DMS153 treated with DMSO at 0.1 percent for 48 hours (cell line): ENCODE measurements around the gene NKAIN2.
"Not testable (repeated sequence)": the region's sequence is repeated elsewhere in the genome, so short reads cannot be mapped to it uniquely, and the experiment has no call there.

ENCODE experiments used
- DNase-seq: peaks from one replicate; lab custom pipeline; 2025; ENCODE audit not compliant: unreplicated experiment; lab: John Stamatoyannopoulos, UW

NKAIN2 gene

DNA sequence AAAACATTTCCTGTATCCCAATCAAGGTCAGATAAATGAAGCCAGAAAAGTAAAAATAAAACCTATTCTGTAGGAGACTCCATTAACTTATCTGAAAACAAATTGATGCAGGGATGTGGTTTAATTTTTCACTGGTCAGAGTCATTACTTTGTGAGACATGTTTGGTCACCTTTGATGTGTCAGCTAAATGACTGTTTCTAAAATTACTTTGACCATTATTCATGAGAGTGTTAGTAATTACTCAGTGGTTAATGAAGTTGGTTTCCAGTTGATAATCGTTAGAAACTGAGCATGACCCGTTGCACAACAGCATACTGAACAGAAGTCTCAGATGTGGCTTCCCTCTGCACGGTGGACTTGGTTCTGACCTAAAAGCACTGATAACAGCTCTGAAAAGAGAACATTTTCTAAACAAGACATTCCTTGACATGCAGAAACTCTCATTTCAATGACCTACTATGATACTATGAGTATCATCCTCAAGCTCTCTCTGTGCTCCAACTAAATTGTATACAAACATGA is 748.1 kb downstream of the NKAIN2 start:
- DNase-seq: no peak

DNA sequence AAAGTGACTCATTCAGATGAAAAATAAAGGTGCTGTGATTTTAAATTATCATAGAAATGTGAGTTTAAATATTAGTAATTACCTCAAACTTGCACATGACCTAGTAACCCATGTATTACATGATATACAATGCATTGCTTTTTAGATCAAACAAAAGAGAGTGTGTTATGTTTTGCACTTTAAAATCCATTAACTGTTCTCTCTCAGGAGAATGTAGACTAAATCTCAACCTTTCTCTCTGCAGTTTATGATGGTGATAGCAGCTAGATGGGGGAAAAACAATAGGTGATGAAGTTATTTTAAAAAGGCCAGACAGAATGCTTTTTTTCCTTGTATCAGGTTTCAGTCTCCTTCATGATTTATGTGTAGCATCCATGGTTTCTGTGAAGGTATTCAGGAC is 754.2 kb downstream of the NKAIN2 start:
- no peak for DNase-seq

DNA sequence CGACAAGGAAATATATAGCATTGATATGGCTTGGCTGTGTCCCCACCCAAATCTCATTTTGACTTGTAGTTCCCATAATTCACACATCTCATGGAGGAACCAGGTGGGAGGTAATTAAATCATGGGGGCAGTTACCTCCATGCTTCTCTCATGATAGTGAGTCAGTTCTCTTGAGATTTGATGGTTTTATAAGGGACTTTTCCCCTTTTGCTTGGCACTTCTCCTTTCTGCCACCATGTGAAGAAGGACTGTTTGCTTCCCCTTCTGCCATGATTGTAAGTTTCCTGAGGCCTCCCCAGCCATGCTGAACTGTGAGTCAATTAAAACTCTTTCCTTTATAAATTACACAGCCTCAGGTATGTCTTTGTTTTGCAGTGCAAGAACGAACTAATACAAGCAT is 756.4 kb downstream of the NKAIN2 start:
- not testable (repeated sequence) for DNase-seq

DNA sequence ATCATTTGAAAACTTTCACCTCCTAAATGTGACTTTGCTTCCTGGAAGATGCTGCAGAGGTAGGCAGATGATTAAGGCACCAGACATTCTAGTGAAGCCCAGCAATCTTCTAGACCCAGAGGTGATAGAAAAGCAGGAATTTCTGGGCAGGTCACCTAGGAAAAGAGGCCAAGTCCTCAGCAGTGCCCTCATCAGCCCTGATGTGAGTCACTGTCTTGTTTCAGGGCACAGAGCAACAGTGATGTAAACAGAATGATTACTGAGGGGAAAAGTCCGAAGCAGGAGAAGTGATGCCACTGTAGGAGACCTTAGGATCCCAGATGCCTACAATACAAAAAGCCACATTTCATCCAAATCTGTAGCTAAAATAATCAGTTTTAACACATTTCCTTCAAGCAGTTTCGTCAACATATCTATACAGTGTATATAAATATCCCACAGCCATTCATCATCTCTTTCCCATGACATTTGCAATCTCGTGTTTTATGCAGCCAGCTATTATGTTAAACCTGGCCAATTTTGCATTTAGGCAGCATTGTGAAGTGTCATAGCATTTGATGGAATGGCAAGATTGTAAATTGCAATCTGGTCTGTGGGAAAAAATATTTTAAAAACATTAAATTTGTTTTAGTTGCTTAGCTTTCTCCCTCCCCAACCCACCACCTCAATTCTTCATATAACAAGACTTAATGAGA is 757.4 kb downstream of the NKAIN2 start:
- no peak for DNase-seq

GRCh38 chr6:124561635-124562130 is 758.0 kb downstream of the NKAIN2 start:
- no peak for DNase-seq

DNA sequence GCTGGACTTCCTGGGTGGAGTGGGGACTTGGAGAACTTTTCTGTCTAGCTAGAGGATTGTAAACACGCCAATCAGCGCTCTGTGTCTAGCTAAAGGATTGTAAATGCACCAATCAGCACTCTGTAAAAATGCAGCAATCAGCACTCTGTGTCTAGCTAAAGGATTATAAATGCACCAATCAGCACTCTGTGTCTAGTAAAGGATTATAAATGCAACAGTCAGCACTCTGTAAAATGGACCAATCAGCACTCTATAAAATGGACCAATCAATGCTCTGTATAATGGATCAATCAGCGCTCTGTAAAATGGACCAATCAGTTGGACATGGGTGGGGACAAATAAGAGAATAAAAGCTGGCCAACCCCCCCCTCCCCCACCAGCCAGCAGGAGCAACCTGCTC is 760.5 kb downstream of the NKAIN2 start:
- not testable (repeated sequence) for DNase-seq

- no peak for DNase-seq
Observed at GRCh38 chr6:124567401-124567800, 763.7 kb downstream of the NKAIN2 start.

GRCh38 chr6:124573953-124574352 is 770.3 kb downstream of the NKAIN2 start:
- no peak for DNase-seq

- DNase-seq: no peak
Observed at GRCh38 chr6:124577734-124578281, 774.1 kb downstream of the NKAIN2 start.

DNA sequence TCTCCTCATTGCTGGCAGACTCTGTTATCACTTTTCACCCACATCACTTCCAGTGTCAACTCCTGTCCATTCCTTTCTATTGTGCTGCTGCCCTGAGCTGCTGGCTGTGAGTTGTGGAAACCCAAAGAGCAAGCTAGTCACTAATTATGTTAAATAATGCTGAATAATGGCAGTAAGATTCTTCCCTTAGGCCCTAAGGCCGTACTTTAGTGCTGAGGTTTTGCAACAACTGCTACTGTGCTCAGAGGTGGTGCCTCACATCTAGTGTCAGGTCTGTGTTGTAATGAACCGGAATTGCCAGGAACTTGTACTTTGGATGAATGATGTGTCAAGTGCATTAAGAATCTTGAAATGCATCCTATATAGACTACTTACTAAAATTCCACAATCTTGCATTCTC is 786.3 kb downstream of the NKAIN2 start:
- no peak for DNase-seq

GRCh38 chr6:124599656-124600055 is 796.0 kb downstream of the NKAIN2 start:
- no peak for DNase-seq

DNA sequence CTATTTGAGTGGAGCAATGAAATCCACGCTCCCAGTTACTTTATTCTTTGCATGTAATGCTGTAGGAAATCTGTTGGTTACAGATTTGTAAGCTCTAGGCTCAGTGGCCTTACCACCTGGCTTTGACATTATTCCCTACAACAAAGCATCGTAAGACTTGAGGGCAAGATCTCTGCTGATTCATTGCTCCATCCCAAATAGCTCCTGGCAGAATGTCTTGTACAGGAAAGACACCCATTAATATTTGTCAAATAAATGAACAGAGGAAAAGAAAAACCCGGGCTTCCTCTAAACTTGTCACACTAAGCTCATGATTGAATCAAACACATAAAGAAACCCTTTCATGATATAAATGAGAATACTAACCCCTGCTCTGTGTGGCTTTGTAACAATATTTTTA is 801.1 kb downstream of the NKAIN2 start:
- no peak for DNase-seq

DNA sequence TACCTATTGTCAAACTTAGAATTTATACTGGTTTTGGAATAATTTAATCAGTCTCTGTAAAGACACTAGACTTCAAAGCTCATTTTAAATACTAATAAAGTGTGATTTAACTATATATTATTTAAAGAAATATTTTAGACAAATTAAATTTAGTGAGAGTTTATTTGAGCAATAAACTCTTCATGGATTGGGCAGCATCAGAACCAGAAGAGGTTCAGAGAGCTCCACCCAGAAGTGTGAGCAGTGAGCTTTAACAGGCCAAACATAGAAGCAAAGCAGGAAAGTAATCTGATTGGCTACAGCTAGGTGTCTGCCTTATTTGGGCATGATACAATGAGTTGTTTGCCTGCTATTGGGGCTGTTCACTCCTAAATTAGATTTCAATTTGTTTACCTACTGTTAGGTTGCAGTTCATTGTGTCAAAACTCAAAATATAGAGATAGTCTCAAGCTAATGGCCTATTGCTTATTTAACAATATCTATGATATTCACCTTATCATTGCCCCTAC is 803.5 kb downstream of the NKAIN2 start:
- DNase-seq: no peak

DNA sequence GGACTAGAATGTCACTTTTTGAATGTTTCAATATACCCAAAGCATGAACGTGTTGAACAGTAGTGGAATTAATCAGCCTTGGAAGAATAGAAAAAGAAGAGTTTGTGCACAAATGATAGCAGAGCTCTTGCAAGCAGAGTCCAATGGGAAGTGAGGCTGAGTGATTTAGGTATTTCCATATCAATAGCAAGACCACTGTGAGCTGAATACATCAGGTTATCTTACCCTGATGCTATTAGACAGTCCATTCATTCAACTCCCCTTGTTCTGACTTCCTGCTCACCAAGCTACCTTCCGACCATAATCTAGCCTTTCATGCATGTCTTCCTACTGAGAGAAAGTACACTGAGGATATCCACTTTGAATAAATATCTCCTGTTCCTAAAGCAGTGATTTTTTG is 809.4 kb downstream of the NKAIN2 start:
- no peak for DNase-seq

- no peak for DNase-seq
Observed at GRCh38 chr6:124622351-124622750, 818.7 kb downstream of the NKAIN2 start.

DNA sequence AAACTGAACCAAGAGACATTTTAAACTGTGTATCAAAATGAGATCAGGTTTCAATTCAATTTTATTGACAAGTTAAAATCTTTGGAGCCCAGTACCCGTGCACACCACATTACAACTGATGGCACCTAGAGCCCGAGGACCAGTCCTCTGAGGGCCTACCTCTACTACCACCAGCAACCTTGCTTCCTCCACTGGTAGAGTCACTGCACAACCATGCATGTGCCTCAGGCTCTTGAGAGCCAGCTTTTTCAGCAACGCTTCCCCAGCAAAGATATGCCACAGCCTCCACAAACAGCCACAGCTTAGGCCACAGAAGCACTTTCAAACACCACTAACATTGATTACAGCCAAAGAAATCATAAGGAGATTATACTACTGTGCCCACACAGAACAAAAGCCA is 830.0 kb downstream of the NKAIN2 start:
- DNase-seq: no peak

DNA sequence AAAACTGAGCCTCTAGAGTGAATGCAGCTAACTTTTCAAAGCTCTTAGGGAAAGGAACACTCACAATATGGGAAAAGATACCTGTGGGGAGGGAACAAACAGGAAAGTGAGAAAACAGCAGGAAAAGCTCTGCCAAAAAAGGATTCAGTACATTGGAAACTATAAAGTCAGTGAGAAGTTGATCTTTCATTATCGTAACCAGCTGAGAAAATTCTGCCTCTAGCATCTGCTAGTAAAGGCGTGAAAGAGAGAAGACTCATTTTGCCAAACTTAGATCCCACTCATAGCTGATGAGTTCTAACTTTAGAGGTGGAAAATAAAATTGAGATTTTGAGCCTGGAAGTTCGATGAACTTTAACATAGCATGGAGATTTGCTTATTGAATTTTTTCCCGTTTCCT is 836.8 kb downstream of the NKAIN2 start:
- DNase-seq: no peak

DNA sequence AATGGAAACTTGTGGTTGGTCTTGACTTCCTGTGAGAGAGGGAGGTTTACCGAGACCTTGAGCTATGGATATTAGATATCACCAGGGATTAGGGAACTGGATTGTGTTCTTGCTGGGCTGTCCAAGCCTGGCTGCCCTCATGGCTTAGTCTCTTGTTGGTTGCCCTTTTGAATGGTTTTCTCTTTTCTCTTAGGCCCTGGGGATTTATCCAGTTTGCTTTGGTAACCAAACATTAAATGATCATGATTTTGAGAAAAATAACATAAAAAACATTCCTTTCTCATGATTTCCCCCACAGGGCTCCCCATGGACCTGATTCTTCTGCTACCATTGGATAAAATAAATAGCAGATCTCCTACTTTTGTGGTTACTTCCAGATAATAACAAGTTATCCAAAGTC is 852.2 kb downstream of the NKAIN2 start:
- DNase-seq: no peak

DNA sequence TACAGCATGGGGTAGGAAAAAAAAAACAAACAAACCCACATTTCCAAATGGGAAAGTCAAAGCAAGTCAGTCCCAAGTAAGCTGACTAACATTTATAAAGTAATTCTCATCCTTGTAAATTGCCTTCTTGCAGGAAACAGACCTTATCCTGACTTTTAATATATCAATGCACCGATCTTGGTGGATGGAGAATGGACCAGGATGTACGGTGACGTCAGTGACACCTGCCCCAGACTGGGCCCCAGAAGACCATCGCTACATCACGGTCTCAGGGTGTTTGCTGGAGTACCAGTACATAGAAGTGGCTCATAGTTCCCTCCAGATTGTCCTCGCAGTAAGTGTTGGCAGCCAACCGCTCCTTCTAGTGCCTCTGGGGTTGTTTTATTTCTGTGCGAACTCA is 854.4 kb downstream of the NKAIN2 start:
- no peak for DNase-seq

GRCh38 chr6:124659427-124659826 is 855.8 kb downstream of the NKAIN2 start:
- no peak for DNase-seq

GRCh38 chr6:124660185-124660584 is 856.5 kb downstream of the NKAIN2 start:
- DNase-seq: no peak

DNA sequence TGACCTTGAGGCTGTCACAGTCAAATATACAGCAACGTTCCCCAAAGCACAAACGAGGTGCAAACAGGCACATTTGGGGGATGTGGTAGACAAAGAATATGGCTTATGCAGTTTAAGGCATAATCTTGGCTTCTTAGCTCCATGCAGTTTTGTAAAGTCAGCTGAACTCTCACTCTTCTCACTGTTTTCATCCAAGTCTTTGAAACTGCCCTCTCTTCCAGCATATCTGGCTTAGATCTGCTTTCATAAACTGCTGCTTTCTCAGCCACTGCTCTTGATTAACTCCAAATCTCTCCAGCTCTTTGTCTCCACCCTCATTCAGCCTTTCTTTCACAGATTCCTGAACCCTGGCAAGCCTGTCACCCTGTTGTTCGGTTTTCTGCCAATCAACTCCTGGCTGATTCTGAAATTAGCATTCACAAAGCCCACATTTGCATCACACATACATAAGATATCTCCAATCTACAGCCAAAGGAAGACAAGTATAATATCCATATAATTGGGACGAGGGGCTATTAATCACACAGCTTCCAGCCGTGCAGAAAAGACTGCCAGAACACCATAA is 857.5 kb downstream of the NKAIN2 start:
- no peak for DNase-seq
